ENCODE results near the gene KCNJ1.

The KCNJ1 gene

DNA sequence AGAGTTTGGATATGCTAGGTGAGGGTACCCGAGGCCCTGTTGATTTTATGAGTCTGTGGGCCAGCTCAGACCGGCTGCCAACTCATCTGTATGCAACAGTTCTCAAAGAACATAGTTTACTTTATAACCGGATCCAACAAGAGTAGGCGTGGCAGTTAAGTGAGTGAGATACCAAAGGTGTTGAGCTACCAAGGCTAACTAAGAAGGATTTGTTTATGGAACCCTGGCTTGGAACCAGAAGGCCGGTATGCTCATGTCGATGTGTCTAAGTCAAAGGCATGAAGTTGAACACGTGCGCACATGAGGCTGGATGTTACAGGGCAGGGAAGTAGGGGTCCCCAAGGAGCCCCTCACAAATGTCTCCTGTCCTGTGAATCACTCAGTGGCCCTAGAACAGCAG lies at the start of gene KCNJ1:
KCNJ1 (minus strand) TSS at position 20 of the 400 bp plus-strand sequence. CDS start 27,053 bp downstream, outside the sequence.
- no peak for TF ChIP-seq ZNF274 (IDR thresholded peaks at IDR 0.05; ENCODE audit: low read depth, low read length)
- H3K4me3 ChIP-seq (ENCODE audit: low read length): no peak within 1 kb of the TSS

DNA sequence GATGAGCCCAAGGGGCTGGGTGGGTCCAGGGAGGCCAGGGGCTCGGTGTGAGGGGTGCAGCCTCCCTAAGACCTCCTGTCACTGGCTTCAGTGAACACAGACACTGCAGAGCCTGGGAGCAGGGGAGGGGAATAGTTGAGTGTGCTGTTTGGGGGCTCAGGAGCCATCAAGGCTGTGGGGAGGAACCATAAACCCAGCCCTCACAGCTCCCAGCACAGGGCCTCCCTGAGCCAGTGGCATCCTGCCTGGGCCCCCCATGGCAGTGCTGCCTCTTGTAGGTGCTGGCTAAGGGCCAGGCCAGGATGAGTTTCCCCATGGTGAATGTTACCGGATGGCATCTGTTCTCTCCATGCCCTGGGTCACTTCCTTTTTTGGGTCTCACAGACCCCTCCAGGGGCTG lies 49.6 kb upstream of the KCNJ1 start:
- TF ChIP-seq ZNF274 (IDR thresholded peaks at IDR 0.05; ENCODE audit: low read depth, low read length): no peak
- no peak overlapping the region for H3K4me3 ChIP-seq (ENCODE audit: low read length)

DNA sequence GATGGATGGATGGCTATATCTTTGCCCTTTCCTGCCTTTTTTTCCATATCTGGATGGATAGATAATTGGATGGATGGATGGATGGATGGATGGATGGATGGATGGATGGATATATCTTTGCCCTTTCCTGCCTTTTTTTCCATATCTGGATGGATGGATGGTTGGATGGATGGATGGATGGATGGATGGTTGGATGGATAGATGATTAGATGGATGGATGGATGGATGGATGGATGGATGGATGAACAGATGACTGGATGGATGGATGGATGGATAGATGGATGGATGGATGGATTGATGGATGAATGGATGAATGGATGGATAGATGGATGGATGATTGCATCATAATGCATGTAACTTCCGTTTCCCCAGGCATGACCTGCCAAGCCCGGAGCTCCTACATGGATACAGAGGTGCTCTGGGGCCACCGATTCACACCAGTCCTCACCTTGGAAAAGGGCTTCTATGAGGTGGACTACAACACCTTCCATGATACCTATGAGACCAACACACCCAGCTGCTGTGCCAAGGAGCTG lies 49.0 kb upstream of the KCNJ1 start:
- no peak overlapping the region for H3K4me3 ChIP-seq (ENCODE audit: low read length)
- TF ChIP-seq ZNF274 (IDR thresholded peaks at IDR 0.05; ENCODE audit: low read depth, low read length): no peak

DNA sequence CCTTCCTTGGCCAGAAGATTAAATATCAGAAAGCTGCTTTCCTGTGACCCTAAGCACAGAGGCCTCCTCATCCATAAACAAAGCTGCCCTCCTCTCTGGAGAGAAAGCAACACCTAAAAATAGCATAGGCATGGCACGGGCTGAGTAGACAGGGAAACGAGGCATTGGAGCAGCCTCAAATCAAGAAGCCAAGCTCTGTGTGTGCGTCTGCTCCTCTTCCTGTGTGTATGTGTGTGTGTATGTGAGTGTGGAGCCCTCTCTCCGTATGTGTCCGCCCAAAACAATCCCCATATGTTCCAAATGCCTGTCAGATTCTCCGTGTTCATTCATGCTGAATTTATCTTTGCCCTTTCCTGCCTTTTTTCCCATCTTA lies 48.0 kb upstream of the KCNJ1 start:
- no peak overlapping the region for H3K4me3 ChIP-seq (ENCODE audit: low read length)
- TF ChIP-seq ZNF274 (IDR thresholded peaks at IDR 0.05; ENCODE audit: low read depth, low read length): no peak

DNA sequence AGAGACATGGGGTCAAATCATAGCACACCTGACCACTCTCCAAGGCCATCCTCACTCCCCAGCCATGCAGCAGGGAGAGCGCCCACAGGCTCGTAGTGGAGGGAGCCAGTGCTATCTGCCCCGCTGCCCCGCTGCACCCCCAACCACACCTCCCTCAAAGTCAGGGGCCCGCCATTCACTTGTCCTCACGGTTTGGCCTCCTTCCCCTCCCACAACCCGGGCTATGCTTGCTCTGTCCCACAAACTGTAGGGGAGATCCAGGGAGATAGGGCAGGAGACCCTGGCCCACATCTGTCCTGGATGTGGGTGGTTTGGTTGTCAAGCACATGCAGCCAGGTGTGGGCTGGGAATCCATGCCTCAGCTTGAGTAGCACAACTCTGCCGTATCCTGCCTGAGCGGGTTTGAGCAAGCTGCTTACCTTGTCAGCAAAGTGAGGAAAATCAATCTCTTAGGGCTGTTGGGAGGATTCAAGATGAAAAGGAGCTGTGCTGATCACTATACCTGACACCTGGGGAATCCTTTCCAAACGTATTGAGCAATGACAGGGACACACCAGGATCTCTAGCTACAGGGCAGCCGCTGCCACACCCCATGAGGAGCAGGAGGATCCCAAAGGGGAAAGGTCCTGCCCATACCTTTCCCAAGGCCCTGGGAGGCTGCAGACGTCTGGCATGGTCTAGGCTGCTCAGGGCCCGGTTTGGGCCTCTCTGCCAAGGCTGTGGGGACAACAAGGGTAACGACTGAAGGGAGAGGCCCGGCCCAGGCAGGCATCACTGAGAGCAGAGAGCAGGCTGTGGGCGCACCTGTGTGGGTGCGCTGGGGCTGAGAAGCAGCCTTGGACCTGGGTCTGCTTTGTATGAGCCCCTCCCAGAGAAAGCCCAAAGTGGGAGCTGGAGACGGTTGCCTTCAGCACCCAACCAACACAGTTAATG lies 47.4 kb upstream of the KCNJ1 start:
- no peak for TF ChIP-seq ZNF274 (IDR thresholded peaks at IDR 0.05; ENCODE audit: low read depth, low read length)
- no peak overlapping the region for H3K4me3 ChIP-seq (ENCODE audit: low read length)

DNA sequence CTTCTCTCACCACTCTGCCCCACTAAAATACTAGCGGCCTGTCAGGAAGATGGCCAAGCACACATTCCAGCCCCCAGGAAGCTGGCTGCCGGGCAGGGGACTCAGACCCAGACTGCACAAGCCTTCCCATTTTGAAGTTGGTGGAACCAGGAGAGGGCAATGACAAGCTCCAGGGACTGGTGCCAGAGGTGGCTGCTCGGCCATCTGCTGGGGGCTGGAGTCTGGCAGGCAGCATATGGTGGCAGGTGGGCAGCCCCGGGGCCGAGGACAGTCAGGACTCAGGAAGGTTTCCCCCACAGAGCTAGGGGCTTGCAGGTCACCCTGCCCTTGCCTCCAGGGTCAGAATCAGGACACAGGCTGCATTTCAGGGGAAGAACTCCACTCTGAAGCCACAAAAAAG lies 46.7 kb upstream of the KCNJ1 start:
- no peak overlapping the region for H3K4me3 ChIP-seq (ENCODE audit: low read length)
- TF ChIP-seq ZNF274 (IDR thresholded peaks at IDR 0.05; ENCODE audit: low read depth, low read length): no peak

DNA sequence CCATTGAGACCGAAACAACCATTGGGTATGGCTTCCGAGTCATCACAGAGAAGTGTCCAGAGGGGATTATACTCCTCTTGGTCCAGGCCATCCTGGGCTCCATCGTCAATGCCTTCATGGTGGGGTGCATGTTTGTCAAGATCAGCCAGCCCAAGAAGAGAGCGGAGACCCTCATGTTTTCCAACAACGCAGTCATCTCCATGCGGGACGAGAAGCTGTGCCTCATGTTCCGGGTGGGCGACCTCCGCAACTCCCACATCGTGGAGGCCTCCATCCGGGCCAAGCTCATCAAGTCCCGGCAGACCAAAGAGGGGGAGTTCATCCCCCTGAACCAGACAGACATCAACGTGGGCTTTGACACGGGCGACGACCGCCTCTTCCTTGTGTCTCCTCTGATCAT lies 44.6 kb upstream of the KCNJ1 start:
- no peak overlapping the region for H3K4me3 ChIP-seq (ENCODE audit: low read length)
- TF ChIP-seq ZNF274 (IDR thresholded peaks at IDR 0.05; ENCODE audit: low read depth, low read length): no peak

DNA sequence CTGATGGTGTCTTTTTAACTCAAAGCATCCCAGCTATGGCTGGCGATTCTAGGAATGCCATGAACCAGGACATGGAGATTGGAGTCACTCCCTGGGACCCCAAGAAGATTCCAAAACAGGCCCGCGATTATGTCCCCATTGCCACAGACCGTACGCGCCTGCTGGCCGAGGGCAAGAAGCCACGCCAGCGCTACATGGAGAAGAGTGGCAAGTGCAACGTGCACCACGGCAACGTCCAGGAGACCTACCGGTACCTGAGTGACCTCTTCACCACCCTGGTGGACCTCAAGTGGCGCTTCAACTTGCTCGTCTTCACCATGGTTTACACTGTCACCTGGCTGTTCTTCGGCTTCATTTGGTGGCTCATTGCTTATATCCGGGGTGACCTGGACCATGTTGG lies 44.1 kb upstream of the KCNJ1 start:
- TF ChIP-seq ZNF274 (IDR thresholded peaks at IDR 0.05; ENCODE audit: low read depth, low read length): no peak
- H3K4me3 ChIP-seq (ENCODE audit: low read length): no peak overlapping the region

DNA sequence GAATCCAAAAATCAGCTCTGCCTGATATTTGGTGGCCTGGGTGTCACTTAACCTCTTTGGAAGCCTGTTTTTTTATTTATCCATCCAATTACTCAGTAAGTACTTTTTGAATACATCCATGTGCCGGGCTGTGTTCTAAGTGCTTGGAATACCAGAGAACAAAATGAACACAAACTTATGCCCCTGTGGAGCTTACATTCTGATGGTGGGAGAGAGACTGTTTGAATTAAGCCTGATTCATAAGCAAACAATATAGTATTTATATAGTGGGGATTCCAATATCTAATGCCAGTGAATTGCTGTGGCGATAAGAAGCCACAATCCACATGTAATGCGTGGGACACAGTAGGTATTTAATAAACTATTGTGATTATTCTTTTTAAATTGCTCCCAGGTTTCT lies 43.5 kb upstream of the KCNJ1 start:
- no peak for TF ChIP-seq ZNF274 (IDR thresholded peaks at IDR 0.05; ENCODE audit: low read depth, low read length)
- H3K4me3 ChIP-seq (ENCODE audit: low read length): no peak overlapping the region

DNA sequence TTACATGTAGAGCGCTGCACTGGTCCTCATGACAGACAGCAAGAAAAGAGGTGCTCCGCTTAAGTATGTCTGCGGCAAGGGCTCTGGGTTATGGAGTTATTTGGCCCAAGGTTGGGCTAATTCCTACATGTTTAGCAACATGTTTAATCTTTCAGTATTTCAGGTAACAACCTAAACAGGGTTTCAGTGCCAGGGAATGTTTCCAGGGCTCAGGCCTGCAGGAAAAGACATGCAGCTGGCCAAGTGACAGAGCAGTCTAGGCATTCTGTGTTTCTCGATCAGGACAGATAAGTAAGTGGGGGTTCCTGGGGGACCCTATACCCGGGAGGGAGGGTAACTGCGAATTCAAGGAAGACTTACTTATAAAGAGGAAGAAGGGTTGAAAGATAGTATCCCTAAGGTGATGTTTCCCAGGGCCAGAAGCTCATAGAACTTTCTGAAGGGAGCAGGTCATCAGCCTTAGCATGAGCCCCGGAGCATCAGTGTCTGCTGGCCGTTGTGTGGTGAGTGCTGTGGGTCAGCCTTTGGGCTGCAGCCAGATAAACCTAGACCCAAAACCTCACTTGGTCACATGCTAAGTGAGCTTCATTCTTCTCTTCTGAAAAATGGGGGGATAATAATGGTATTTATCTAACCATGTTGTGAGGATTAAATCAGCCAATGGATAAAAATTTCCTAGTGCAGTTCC lies 42.5 kb upstream of the KCNJ1 start:
- H3K4me3 ChIP-seq (ENCODE audit: low read length): no peak overlapping the region
- TF ChIP-seq ZNF274 (IDR thresholded peaks at IDR 0.05; ENCODE audit: low read depth, low read length): no peak

DNA sequence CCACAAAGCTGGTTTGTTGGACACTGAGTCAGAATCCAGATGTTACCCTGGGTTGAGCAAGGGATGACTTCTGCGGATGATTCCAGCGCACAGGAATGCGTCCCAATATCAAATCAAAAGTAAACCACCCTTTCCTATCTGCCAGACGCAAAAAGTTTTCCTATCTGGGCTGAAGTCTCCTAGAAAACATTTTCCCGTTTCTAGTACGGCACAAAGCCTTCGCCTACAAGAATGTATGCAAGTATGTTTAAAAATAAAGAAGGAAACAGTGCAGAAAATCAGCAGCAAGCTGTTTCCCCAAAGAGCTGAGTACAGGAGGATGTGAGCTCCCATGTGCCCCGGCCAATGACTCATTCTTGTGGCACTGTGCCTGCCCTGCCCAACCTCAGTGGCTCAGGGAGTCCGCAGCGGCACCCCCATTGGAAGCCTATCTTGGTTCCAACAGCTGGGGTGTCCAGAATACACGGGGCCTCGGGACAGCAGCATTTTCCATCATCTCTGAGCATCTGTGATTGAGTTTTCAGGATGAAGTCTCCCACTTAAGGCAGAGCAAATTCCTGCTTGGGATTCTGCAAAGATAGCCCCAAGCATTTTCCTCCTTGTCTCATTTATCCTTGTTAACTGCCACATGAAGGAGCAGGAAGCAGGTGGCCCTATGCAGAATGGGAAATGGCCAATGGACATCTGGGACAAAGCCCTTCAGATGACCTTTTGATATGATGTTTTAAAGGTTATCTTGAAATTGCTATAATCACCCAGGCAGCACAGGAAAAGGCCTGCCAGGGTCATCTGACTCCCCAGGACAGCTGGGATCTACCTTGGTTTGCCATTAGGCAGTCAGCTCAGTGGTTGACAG lies 41.5 kb upstream of the KCNJ1 start:
- TF ChIP-seq ZNF274 (IDR thresholded peaks at IDR 0.05; ENCODE audit: low read depth, low read length): no peak
- H3K4me3 ChIP-seq (ENCODE audit: low read length): no peak overlapping the region

DNA sequence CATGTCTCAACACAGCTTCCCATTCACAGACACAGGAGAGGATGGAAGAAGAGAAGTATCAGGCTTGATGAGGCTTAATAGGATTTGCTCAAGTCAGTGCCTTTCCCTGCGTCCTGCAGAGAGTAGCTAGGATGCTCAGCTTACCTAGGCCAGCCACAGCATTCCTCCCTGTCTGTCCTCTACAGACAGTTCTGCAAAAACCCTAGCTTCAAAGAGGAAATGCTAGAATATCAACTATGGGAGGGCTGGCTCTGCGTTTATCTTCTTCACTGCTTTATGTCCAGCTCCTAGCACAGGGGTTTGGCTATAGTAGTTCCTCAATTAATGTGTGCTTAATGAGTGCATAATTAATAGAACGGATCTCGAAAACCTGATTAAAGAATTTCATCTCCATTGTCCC lies 40.5 kb upstream of the KCNJ1 start:
- no peak for TF ChIP-seq ZNF274 (IDR thresholded peaks at IDR 0.05; ENCODE audit: low read depth, low read length)
- no peak overlapping the region for H3K4me3 ChIP-seq (ENCODE audit: low read length)

DNA sequence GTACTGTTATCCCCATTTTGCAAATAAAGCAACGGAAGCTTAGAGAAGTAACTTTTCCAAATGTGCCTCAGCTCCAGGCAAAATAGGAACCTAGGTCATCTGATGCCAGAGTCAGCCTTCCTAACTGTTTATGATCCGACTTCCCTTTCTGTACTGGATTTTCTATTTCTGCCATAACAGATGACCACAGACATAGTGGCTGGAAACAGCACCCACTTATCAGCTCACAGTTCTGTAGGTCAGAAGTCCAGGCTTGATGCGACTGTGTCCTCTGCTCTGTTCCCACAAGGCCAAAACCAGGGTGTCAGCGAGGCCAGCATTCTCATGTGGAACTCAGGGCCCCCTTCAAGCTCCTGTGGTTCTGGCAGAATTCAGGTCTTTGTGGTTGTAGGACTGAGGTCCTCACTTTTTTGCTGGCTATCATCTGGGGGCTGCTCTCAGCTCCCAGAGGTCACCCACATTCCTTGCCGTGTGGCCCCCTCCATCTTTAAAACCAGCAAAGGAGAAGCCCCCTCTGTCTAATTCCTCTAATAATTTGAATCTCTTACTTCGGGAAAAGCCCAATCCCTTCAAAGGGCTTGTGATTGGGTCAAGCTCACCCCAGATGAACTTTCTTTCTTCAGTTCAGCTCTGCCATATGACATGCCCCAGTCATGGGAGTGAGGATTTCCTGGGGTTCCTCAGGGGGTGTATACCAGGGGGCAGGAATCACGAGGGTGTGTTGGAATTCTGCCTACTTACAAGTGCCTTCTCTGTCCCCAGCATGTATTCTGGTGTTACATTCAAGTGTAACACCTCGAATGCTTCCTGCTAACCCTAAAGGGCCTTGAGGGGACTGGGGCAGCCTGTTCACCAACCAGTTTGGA lies 39.3 kb upstream of the KCNJ1 start:
- TF ChIP-seq ZNF274 (IDR thresholded peaks at IDR 0.05; ENCODE audit: low read depth, low read length): no peak
- no peak overlapping the region for H3K4me3 ChIP-seq (ENCODE audit: low read length)
